Esophagus squamous epithelium (tissue), 5 donors: ENCODE data around the gene TCERG1L. TPM values are rescaled to one million over a fixed set of nuclear protein-coding genes. Genes with fewer than 3 reads are reported as not detected.

Source experiments
- DNase-seq: peaks from one replicate; lab custom pipeline; 2025; lab: John Stamatoyannopoulos, UW
- H3K27ac ChIP-seq, 4 donors: fragments of 200-600 bp; sonication (generic); one replicate each; pipeline ENCODE4 v1.5.1; 2016 to 2019; ENCODE audit warnings: mild to moderate bottlenecking in 1 of 4
- H3K27me3 ChIP-seq, 4 donors: fragments of 200-600 bp; sonication (generic); 1 replicate in 3 of 4; 2 replicates in 1 of 4; pipeline versions ENCODE4 v1.5.1 to v1.6.0; 2017 to 2021; ENCODE audit warnings: antibody characterized with exemption in 1 of 4
- H3K36me3 ChIP-seq, 3 donors: fragments of 200-600 bp; sonication (generic); one replicate each; pipeline ENCODE4 v1.5.1; 2016 to 2019
- H3K4me1 ChIP-seq, 3 donors: fragments of 200-600 bp; sonication (generic); one replicate each; pipeline ENCODE4 v1.5.1; 2017 to 2019
- H3K4me3 ChIP-seq, 4 donors: fragments of 200-600 bp; sonication (generic); 1 replicate in 3 of 4; 2 replicates in 1 of 4; pipeline ENCODE4 v1.5.1; 2016 to 2019; ENCODE audit warnings: mild to moderate bottlenecking in 2 of 4, moderate library complexity in 1 of 4
- H3K9me3 ChIP-seq, 3 donors: fragments of 200-600 bp; sonication (generic); one replicate each; pipeline ENCODE4 v1.5.1; 2016 to 2019
- CTCF ChIP-seq, 6 experiments: fragments of 450-650 bp in 4 of 6; fragments of 200-600 bp in 2 of 6; sonication (generic) in 2 of 6; IDR thresholded peaks; one replicate each; pipeline ENCODE4 v1.5.1; 2016 to 2019; ENCODE audit warnings: antibody characterized with exemption in 6 of 6, mild to moderate bottlenecking in 4 of 6, moderate library complexity in 4 of 6
- POLR2A ChIP-seq, 4 donors: fragments of 450-650 bp; IDR thresholded peaks; one replicate each; pipeline ENCODE4 v1.6.1; 2017; ENCODE audit warnings: antibody characterized with exemption in 4 of 4, mild to moderate bottlenecking in 4 of 4, moderate library complexity in 3 of 4
- WGBS, 2 donors: methylation state at CpG; one replicate each; pipeline ENCODE4 v1.1.5; 2018; 5-methylcytosine and 5-hydroxymethylcytosine counted together
- intact Hi-C: fragments of 100-400 bp; cut with DNase I; formaldehyde crosslinking; loops from one replicate; pipeline ENCODE4 v1.15.0; 2022
- total RNA-seq, 4 donors: library from RNA; depleted of rRNA; stranded (reverse); fragments of >200 nt; gene quantifications; one replicate each; pipeline ENCODE4 v1.1.0, GENCODE V29; 2016
- donor health status: DM: yes; HTN: yes; CAD: no.

Gene TCERG1L
- total RNA-seq, 4 donors from 2014 or later = 0.12 to 2.9 (median 0.48) TPM

DNA sequence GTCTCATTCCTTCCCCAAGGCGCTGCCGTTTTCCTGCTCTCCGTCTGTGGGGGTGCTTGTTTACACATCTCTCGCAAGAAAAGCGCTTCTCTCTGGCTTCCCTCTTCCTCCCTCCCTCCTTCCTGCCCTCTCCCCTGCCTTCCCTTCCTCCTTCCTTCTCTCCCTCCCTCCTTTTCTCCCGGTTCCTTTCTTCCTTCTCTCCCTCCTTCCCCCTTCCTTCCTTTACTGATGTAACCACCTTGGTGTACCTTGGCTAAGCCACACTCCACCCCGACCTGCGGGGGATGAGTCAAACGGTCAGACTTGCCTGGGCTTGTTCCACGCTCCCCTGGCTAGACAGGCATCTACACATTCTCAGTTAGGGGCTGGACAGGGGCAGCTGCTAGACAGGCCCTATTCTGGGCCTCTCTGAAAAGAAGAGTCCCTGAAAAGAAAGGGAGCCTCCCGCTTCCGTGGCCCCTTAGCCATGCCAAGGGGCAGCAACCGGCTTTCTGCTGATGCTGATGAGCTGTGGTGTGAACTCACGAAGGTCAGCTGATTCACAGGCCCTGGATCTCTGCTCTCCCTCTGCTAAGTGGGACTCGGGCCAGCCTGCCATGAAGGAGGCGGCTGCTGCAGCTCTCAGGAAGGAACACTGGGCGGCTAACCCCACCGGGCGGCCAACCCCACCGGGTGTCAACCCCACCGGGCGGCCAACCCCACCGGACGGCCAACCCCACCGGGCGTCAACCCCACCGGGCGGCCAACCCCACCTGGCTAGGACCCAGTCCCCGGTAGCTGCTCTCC, 216.8 kb downstream of the TCERG1L start:
- peak overlapping the region in 3 of 4 donors; percentile 10 to 63 (median 42) for H3K27ac ChIP-seq
- TF ChIP-seq POLR2A (IDR thresholded peaks at IDR 0.05) (no peak), CTCF (IDR thresholded peaks at IDR 0.05) (no peak)
- WGBS, 2 donors = 20 to 21% methylated on average over 9 to 14 of the region's 29 CpGs
- H3K27me3 ChIP-seq = peaks cover 0 to 11% (median 0%) of the 10 kb centered on the region in 4 donors
- DNase-seq = no peak
- peak overlapping the region in 1 of 4 donors; percentile 35 for H3K4me3 ChIP-seq
- no peaks in the 10 kb centered on the region for H3K36me3 ChIP-seq
- intact Hi-C loops = no loop called here
- H3K9me3 ChIP-seq = no peaks in the 10 kb centered on the region
- H3K4me1 ChIP-seq = peaks cover 7 to 19% (median 15%) of the 10 kb centered on the region in 3 donors

DNA sequence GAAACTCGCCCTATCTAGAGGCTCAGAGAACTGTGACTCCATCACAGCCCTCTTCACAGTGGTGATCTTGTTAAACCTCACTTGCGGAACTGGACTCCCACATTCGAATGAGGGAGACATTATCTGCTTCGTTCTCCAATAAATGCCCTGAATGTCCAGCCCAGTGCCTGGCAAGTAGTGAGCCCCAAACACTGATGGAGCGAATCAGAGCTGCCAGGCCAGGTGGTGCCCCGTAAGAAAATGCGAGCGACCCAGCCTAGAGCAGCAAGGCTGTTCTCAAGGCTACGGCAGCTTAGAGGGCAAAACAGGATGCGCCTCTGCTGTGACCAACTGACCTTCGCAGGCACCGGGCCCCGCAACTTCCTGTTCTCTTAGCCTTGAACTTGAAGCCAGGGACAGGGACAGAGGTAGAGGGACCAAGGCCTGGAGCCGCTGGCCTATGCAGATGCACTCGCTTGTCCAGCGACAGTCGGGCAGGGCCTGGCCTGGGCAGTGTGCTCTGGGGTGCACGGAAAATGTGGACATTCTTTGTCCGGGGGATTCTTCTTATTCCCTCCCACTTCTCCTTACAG, 217.6 kb downstream of the TCERG1L start:
- WGBS, 2 donors = 69 to 76% methylated on average over 6 to 11 of the region's 19 CpGs
- H3K9me3 ChIP-seq = no peaks in the 10 kb centered on the region
- H3K27me3 ChIP-seq = peaks cover 0 to 16% (median 0%) of the 10 kb centered on the region in 4 donors
- peak overlapping the region in 1 of 4 donors; percentile 42 for H3K27ac ChIP-seq
- H3K4me3 ChIP-seq = no peak overlapping the region
- no peaks in the 10 kb centered on the region for H3K36me3 ChIP-seq
- DNase-seq = no peak
- H3K4me1 ChIP-seq = peaks cover 7 to 19% (median 8%) of the 10 kb centered on the region in 3 donors
- TF ChIP-seq CTCF (IDR thresholded peaks at IDR 0.05) (no peak), POLR2A (IDR thresholded peaks at IDR 0.05) (no peak)
- intact Hi-C loops = no loop called here

GRCh38 chr10:131093346-131093745, 218.2 kb downstream of the TCERG1L start:
- no peaks in the 10 kb centered on the region for H3K36me3 ChIP-seq
- no peak overlapping the region for H3K4me3 ChIP-seq
- no peak overlapping the region for H3K27ac ChIP-seq
- H3K4me1 ChIP-seq = peaks cover 4 to 19% (median 7%) of the 10 kb centered on the region in 3 donors
- TF ChIP-seq POLR2A (IDR thresholded peaks at IDR 0.05) = no peak
- no peak for TF ChIP-seq CTCF (IDR thresholded peaks at IDR 0.05)
- 85 to 88% methylated on average over 6 to 10 of the region's 14 CpGs for WGBS, 2 donors
- no peaks in the 10 kb centered on the region for H3K9me3 ChIP-seq
- DNase-seq = no peak
- intact Hi-C loops = no loop called here
- peaks cover 0 to 22% (median 0%) of the 10 kb centered on the region in 4 donors for H3K27me3 ChIP-seq

DNA sequence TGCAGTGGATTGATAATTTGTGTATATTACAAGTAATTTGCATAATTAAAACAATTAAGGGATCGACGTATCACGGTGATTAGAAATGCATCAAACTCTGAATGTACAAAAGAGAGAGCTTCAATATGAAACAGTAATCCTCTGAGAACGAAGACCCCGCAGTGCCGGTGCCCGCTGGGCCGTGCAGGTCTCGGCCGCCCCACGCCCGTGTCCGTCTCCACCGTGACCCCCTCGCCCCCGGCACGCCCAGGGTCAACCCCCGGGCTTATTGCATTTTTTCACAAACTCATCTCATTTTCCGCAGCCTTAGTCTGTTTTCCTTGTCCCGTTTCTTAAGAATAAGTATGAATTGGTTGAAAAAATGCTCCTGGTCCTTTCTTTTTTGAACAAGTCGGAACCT, 218.6 kb downstream of the TCERG1L start:
- TF ChIP-seq CTCF (IDR thresholded peaks at IDR 0.05) = no peak
- TF ChIP-seq POLR2A (IDR thresholded peaks at IDR 0.05) = no peak
- intact Hi-C loops = no loop called here
- Histone ChIP-seq H3K36me3 (no peaks in the 10 kb centered on the region), H3K4me1 (peaks cover 4 to 19% (median 7%) of the 10 kb centered on the region in 3 donors), H3K9me3 (no peaks in the 10 kb centered on the region), H3K27ac (no peak overlapping the region), H3K27me3 (peaks cover 0 to 25% (median 0%) of the 10 kb centered on the region in 4 donors), H3K4me3 (no peak overlapping the region)
- no peak for DNase-seq
- WGBS, 2 donors = 93% methylated on average over 21 of the region's 21 CpGs

GRCh38 chr10:131092386-131092785, 219.1 kb downstream of the TCERG1L start:
- Histone ChIP-seq H3K4me1 (peaks cover 4 to 19% (median 7%) of the 10 kb centered on the region in 3 donors), H3K9me3 (no peaks in the 10 kb centered on the region), H3K4me3 (no peak overlapping the region), H3K36me3 (no peaks in the 10 kb centered on the region), H3K27me3 (peaks cover 0 to 30% (median 0%) of the 10 kb centered on the region in 4 donors), H3K27ac (no peak overlapping the region)
- intact Hi-C loops = no loop called here
- DNase-seq = no peak
- TF ChIP-seq CTCF (IDR thresholded peaks at IDR 0.05) (no peak), POLR2A (IDR thresholded peaks at IDR 0.05) (no peak)
- 89 to 94% methylated on average over 5 to 12 of the region's 12 CpGs for WGBS, 2 donors
